ENCODE measurements around the gene TMEM132C. TPM values are rescaled to one million over a fixed set of nuclear protein-coding genes. Genes with fewer than 3 reads are reported as not detected.

The TMEM132C gene
- total and polyA plus RNA-seq, 2 of the 8 experiments (the other 6 are each of a cell fraction or from before 2014, with no cell fraction given), result 0.23 to 0.76 TPM

DNA sequence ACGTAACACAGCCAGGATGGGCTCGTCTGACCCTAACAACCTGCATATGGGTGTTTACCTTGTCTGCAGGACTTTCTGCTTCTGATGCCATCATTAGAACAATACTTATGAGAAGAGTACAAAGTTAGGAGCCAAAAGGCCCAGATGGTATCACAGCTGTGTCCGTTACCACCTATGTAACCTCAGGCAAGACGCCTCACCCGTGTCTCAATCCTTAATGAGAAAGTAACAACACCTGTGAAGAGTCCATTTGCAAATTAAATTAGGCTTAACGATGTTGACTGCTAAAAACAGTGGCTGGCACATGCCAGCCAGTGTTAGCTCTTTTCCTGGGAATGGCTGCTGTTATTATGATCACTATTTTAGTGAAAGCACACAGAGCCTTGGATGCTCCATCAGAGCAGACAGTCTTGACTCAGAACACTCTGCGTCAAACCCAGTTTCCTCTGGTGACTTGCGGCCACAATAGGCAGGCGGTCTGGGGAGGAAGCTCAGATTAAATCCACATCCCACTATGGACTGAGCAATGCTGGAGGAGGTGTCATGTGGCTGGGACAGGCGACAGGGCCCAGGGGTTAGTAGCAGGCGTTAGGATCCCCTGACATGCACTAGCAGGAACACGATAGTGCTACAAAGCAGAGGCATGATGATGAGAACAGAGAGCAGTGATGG is 431.5 kb downstream of the TMEM132C start (continued):
- TF ChIP-seq KDM4A (IDR thresholded peaks at IDR 0.05; ENCODE audit: low read depth, low read length, severe bottlenecking) (no peak), TBP (IDR thresholded peaks at IDR 0.05; ENCODE audit: low read depth, low read length) (no peak)
